GM19467 (cell line): Measurements from ENCODE around the gene DENND4B.

Source experiments
- ATAC-seq: cut with Tn5 transposase; IDR thresholded peaks from one replicate; pipeline ENCODE4 v1.9.1; 2021; ENCODE audit warnings: mild to moderate bottlenecking, moderate library complexity; ENCODE audit not compliant: unreplicated experiment

Gene DENND4B

GRCh38 chr1:153973071-153973470 lies 26.6 kb upstream of the DENND4B start:
- no peak for ATAC-seq

GRCh38 chr1:153970346-153970745 lies 23.8 kb upstream of the DENND4B start:
- no peak for ATAC-seq

DNA sequence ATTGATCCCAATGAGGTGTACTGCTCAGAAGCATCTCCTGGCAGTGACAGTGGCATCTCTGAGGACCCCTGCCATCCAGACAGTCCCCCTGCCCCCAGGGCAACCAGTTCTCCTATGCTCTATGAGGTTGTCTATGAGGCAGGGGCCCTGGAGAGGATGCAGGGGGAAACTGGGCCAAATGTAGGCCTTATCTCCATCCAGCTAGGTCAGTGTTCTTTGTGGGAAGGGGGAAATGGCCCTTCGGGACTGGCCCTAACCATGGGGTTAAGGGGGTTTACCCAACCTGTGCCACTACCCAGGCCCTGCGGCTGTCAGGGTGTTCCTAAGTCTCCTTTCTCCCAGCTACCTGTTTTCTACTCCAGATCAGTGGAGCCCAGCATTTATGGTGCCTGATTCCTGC lies 22.5 kb upstream of the DENND4B start:
- no peak for ATAC-seq

DNA sequence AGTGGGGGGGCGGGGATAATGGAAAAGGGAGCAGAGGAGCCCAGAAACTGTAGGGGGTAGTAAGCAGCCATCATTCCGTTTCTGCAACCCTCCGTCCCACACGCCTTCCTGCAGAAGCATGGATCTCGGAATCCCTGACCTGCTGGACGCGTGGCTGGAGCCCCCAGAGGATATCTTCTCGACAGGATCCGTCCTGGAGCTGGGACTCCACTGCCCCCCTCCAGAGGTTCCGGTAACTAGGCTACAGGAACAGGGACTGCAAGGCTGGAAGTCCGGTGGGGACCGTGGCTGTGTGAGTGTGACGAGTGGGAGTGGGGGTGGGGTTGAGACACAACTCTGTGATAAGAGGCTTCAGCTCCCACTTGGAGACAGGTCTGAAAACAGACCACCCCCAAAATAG lies 21.9 kb upstream of the DENND4B start:
- no peak for ATAC-seq

DNA sequence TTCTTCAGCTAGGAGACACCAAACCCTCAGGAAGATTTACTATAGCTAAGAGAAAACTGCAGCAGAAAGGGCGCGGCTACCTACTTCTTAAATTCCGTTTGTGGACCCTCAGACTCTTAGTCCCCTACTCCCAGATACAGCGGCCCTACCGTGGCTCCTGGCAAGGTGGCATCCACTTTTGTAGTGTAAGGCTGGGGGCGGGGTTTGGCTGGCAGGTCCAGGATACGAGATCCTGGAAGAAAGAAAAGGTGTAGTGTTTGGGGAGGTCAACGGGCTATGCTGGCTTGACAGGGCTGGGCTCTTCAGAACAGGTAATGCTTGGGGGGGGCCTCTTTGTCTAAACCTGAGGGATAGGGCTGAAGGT lies 21.5 kb upstream of the DENND4B start:
- no peak for ATAC-seq

DNA sequence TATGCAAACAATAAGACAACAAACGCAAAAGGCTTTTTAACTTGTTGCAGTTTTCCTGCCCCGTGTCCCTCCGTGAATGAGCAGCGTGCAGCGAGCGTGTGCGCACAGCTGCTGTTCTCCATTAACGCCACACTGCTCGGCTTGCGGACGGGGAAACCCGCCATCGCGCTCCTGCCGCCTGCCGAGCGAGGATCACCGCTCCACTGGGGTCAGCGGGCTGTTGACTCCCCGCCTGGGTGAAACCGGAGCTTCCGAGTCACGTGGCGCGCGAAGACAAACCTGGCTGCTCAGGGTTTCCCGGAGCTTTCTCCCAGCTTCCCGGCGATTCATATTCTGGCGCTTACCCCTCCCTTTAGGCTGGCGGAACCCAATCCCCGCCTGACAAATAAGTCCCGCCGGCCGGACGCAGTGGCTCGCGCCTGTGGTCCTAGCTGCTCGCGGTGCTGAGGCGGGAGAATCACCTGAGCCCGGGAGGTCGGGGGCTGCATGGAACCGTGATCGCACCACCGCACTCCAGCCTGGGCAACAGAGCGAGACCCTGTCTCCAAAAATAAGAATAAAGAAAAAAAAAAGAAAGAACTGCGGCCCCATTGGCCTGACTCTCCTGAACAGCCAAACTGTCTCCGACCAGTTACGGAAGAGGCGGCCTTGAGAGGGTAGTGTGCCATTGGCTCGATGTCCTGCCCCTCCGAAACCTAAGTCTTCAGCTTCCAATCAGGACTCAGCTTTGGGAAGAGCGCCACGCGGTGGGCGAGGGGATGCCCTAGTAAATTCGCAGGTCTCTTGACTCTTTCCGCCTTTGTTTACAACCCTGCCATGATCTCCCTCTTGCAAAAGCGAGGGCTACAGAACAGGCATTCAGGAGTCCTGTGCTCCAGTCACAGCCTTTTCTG lies 20.8 kb upstream of the DENND4B start, which contains the start of gene CREB3L4:
CREB3L4 (plus strand) TSS at position 796 of the 893 bp plus-strand sequence. CDS start 624 bp downstream, outside the sequence.
- ATAC-seq = peak; percentile 59

DNA sequence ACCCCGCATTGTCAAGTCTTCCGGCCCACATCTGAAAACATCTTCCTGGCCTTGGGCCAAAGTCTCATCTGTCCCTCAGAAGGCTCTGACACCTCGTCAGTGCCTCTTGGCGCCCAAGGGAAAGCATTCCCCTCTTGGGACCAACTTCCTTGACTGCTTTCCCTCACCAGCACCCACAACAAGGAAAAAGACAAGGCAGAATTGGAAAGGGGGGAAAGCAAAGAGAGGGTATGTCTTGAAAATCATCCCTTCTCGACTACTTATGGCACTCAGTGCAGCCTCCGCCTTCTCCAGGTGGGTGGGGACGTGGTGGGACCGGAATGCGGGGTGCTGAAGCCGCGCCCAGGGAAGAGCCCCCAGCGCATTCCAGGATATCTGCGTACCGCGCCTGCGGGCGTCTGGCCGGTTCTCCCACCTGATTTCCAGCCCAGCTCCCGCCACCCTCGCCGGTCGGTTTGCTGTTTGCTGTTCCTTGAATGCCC lies 17.4 kb upstream of the DENND4B start:
- peak; percentile 2 for ATAC-seq

DNA sequence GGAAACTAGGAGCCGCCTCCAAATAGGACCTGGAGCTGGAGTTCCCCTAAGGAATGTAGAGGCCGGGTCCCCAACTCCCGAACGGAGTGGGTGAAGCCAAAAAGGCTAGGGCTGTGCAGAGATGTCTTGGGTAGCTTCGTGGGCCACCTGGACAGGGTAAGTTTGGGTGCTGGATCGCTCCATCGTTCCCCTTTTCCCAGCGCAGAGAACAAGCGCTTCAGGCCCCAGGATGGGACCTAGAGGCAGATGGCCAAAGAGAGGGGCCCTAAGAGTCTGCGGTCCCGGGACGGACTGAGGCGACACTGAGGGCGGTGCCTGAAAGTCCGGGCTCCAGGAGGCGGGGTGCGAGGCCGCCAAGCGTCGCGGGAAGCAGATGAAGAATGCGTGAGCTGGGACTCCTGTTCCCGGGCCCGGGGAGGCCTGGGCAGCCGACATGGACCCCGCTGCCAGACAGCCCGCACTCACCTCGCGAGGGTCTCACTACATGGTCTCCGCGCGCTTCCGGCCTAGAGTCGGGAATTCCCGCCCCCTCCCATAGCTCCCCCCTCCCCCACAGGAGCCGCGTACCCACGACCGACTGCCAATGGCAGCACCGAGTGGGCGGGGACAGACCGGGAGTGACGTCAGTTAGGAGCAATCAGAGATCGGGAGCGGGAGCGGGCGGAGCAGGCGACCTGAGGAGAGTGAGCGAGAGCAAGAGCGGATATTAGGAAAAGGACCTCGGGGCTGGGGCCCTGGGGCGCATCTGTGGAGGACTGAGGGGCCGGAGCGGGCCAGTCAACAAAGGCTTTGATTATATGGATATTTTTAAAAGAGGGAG lies 16.7 kb upstream of the DENND4B start, which contains the start of gene SLC39A1:
SLC39A1 (minus strand) TSS at position 508 of the 820 bp plus-strand sequence. CDS start 822 bp downstream, outside the sequence.
- ATAC-seq = peak; percentile 41

DNA sequence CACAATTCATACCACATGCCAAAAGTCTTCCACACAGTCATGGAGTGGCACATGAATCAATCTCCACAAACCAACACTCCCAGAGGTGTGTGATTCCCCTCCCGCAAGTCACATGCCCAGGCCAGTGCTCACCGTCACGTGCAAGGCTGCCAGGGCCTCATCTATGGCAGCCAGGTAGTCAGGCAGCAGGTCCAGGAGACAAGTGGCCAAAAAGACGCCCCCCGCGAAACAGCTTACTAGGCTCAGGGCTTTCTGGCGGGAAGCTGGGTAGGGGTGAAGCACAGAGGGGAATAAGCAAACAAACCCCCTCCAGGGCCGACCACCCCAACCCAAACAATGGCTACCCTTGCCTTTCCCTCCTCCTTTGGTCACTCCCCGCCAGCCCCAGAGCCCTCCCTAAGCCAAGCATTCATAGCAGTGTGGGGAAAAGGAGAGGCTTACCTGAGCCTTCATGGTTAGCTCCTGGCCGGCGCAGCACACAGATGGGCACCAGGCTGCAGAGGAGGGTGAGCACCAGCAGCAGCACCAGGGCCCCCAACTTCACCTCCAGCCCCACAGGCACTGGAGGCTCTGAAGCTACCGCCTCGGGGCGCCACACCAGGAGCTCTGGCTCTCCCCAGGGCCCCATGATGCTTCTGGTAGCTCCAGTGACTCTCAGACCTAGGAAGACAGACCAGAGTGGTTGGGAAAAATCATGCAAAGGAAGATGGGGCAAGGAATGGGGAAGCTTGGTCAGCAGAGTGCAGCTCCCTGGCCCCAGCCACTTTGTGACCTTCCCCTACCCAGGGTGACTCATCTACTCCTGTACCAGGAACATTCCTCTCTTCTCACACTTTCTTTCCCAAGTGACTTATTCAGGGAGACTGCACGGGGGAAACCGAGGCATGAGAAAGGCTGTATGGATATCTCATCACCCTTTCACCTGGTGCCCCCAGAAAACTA lies 15.8 kb upstream of the DENND4B start:
- ATAC-seq = no peak

- ATAC-seq = no peak
Observed at GRCh38 chr1:153961421-153961820, 14.9 kb upstream of the DENND4B start.

- ATAC-seq = no peak
Observed at GRCh38 chr1:153960206-153960605, 13.7 kb upstream of the DENND4B start.

DNA sequence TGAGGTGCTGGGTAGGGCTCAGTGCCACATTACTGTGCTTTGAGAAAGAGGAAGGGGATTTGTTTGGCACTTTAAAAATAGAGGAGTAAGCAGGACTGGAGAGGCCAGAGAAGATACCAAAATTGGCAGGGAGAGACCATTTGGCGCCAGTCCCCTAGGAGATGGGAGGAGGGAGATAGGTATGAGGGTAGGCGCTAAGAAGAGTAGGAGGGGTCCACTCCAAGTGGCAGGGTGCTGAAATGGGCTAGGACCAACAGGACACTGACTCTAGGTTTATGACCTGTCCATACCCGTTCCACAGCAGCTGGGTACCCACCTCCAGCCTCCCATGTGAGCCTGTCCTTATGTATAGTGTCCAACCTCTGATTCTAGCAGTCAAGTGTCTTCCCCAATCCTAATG lies 12.9 kb upstream of the DENND4B start:
- ATAC-seq = no peak

- no peak for ATAC-seq
Observed at GRCh38 chr1:153958961-153959260, 12.4 kb upstream of the DENND4B start.

- peak; percentile 77 for ATAC-seq
Observed at GRCh38 chr1:153958111-153958960, 11.8 kb upstream of the DENND4B start, which contains the start of gene CRTC2. CRTC2 (minus strand) TSS chr1:153958612; CDS start chr1:153958497, 115 bp downstream.

GRCh38 chr1:153957744-153958110 lies 11.2 kb upstream of the DENND4B start:
- peak; percentile 14 for ATAC-seq

DNA sequence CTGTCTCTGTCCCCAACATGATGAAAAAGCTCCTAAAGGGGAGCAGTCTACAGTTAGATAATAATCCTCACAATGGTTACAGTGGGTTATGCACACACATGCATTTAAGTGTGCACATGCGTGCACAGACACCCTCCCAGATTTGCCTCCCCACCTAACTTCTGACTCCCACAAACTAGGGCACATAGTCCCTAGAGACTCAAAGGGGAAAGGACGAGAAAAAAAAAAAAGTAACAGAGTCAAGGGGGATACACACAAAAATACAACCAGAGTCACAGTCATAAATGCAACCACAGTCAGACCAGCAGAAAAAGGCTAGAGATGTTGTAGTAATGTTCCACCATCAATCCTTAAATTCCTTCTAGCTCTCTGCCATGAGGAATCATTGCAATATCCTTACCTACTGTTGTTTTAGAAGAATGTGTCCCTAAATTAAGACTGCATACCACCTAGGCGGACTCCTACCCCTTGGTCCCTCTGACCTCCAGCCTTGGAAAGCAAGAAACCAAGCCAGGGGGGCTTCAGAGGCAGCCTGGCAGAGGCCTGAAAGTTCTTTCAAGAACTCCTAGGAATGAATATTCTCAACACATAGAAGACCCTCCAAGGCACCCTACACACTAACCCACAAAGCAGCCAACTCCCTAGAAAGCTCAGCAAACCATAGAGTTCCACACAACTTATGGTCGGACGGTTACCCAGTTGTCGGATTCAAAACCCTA lies 10.6 kb upstream of the DENND4B start:
- ATAC-seq = no peak

DNA sequence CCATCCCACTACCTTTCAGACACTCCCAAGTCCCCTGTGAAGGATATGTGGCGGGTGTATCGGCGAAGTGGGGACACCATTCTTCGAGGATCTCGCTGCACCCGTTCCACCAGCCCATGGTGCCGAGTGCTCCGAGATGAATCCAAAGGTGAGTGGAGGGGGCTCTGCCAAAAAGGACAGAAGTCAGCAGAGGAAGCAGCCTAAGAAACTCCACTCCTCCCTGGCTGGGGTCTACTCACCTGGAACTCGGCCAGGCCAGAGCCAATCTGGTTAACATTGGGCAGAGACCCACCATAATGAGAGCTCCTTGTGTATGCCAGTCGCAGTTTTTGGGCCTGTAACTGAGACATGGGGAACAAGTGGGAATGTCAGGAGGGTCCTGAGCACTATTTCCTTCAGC lies 8.3 kb upstream of the DENND4B start:
- no peak for ATAC-seq

DNA sequence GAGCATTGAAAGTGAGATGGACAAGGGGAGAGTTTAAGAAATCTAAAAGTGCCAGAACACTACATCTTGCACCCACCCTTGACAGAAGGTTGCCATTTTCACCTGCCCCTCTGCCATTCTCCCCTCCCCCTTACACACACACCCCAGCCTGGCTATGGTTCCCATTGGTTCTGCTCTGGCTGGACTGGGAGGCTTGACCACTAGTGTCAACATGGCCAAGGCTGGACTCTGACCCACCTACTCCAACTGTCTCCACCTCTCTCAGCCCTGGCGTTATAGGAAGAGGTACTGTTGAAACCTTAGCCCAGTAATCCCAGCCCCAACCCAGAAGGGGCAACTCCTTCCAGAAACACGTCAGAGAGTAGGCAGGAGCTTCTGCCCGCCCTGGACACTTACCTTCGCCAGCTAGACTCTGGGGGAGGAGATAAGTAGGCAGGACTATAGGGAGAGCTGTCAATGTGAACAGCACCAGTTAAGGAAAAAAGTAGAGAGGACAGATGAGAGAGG lies 7.4 kb upstream of the DENND4B start:
- ATAC-seq = no peak

DNA sequence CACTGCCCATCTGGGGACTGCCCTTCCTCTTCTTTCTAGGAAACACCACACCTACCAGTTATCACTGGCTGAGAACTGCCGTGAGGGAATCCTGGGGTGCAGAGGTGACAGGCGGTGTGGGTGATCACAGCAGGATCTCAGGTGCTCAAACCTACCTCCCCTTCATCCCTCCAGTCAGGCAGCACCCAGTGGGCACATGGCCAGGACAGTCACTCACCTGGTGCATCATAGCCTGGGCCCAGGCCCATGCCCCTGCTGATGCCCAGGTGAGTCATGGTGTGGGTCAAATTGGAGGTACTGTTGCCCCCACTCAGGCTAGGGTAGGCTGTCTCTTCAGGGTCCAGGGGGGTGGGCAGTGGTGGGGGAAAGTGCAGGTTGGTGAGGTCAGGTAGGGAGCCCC lies 5.3 kb upstream of the DENND4B start:
- no peak for ATAC-seq
